Loucy (cell line): ENCODE results near the gene CACNA1C.

ENCODE experiments used
- H2AFZ ChIP-seq: fragments of 200-600 bp; sonication (generic); 2 replicates; pipeline ENCODE4 v1.6.0; 2016; ENCODE audit warnings: antibody characterized with exemption, mild to moderate bottlenecking, low read length, moderate library complexity
- H3F3A ChIP-seq: fragments of 200-600 bp; 2 replicates; pipeline ENCODE4 v1.6.0; 2016; ENCODE audit warnings: antibody characterized with exemption, low read depth, mild to moderate bottlenecking
- H3K27me3 ChIP-seq: fragments of 200-600 bp; sonication (generic); 2 replicates; pipeline ENCODE4 v1.6.1; 2014; ENCODE audit warnings: low read length, mild to moderate bottlenecking; ENCODE audit not compliant: insufficient read depth, poor library complexity, severe bottlenecking
- H3K36me3 ChIP-seq: fragments of 200-600 bp; sonication (generic); 2 replicates; pipeline ENCODE4 v1.6.1; 2016; ENCODE audit warnings: low read length; ENCODE audit not compliant: insufficient read depth
- H3K4me1 ChIP-seq: fragments of 200-600 bp; sonication (generic); 2 replicates; pipeline ENCODE4 v1.5.1; 2014; ENCODE audit warnings: low read length, mild to moderate bottlenecking; ENCODE audit not compliant: insufficient read depth, poor library complexity, severe bottlenecking
- H3K4me2 ChIP-seq: fragments of 200-600 bp; sonication (generic); 2 replicates; pipeline ENCODE4 v1.6.0; 2014; ENCODE audit warnings: antibody characterized with exemption, low read length, low read depth, mild to moderate bottlenecking; ENCODE audit not compliant: poor library complexity, severe bottlenecking
- H3K4me3 ChIP-seq: fragments of 200-600 bp; sonication (generic); 2 replicates; pipeline ENCODE4 v1.5.1; 2014; ENCODE audit warnings: low read length, mild to moderate bottlenecking, mixed read lengths; ENCODE audit not compliant: poor library complexity, severe bottlenecking
- H3K79me2 ChIP-seq: fragments of 200-600 bp; sonication (generic); 2 replicates; pipeline ENCODE4 v1.6.1; 2014; ENCODE audit warnings: low read length; ENCODE audit not compliant: insufficient read depth
- H3K9ac ChIP-seq: fragments of 200-600 bp; sonication (generic); 2 replicates; pipeline ENCODE4 v1.6.0; 2014; ENCODE audit warnings: mild to moderate bottlenecking, low read depth, low read length, moderate library complexity; ENCODE audit not compliant: poor library complexity, severe bottlenecking
- H3K9me2 ChIP-seq: fragments of 200-600 bp; sonication (generic); replicated peaks from 2 replicates; pipeline ENCODE4 v1.6.1; 2016; ENCODE audit warnings: low read depth, low read length, mixed read lengths
- H3K9me3 ChIP-seq: fragments of 200-600 bp; sonication (generic); 2 replicates; pipeline ENCODE4 v1.6.1; 2014; ENCODE audit warnings: mild to moderate bottlenecking, antibody characterized with exemption, low read length, low read depth; ENCODE audit not compliant: insufficient read depth
- H4K20me1 ChIP-seq: fragments of 200-600 bp; sonication (generic); 2 replicates; pipeline ENCODE4 v1.6.0; 2014; ENCODE audit warnings: antibody characterized with exemption, low read length, mild to moderate bottlenecking; ENCODE audit not compliant: insufficient read depth, poor library complexity, severe bottlenecking
- CTCF ChIP-seq: fragments of 200-600 bp; sonication (generic); conservative IDR thresholded peaks from 2 replicates; pipeline ENCODE4 v1.5.1; 2014; ENCODE audit warnings: mild to moderate bottlenecking, antibody characterized with exemption, low read length
- EZH2phosphoT487 ChIP-seq: fragments of 200-600 bp; IDR thresholded peaks from 2 replicates; pipeline ENCODE4 v1.6.1; 2018; ENCODE audit warnings: antibody characterized with exemption, mild to moderate bottlenecking, moderate library complexity, borderline replicate concordance

CACNA1C gene

GRCh38 chr12:2396448-2396871 is 343.7 kb downstream of the CACNA1C start:
- H3F3A ChIP-seq: no peaks in the 10 kb centered on the region
- no peaks in the 10 kb centered on the region for H4K20me1 ChIP-seq
- H3K4me2 ChIP-seq: no peak overlapping the region
- no peak overlapping the region for H3K4me3 ChIP-seq
- H3K79me2 ChIP-seq: no peaks in the 10 kb centered on the region
- H3K9me3 ChIP-seq: no peaks in the 10 kb centered on the region
- H2AFZ ChIP-seq: no peak overlapping the region
- no peak for TF ChIP-seq EZH2phosphoT487
- TF ChIP-seq CTCF: no peak
- H3K27me3 ChIP-seq: no peaks in the 10 kb centered on the region
- H3K36me3 ChIP-seq: no peaks in the 10 kb centered on the region
- no peaks in the 10 kb centered on the region for H3K4me1 ChIP-seq
- H3K9ac ChIP-seq: no peak overlapping the region
- no peaks in the 10 kb centered on the region for H3K9me2 ChIP-seq

GRCh38 chr12:2397356-2398045 is 344.7 kb downstream of the CACNA1C start:
- Histone ChIP-seq H3K4me2 (no peak overlapping the region), H2AFZ (no peak overlapping the region), H3K36me3 (no peaks in the 10 kb centered on the region), H3K9me3 (no peaks in the 10 kb centered on the region), H3K4me3 (no peak overlapping the region), H3K9me2 (no peaks in the 10 kb centered on the region), H3K4me1 (no peaks in the 10 kb centered on the region), H3K9ac (no peak overlapping the region), H3K79me2 (no peaks in the 10 kb centered on the region), H3F3A (no peaks in the 10 kb centered on the region), H3K27me3 (no peaks in the 10 kb centered on the region), H4K20me1 (no peaks in the 10 kb centered on the region)
- TF ChIP-seq CTCF: no peak
- TF ChIP-seq EZH2phosphoT487: no peak

GRCh38 chr12:2401040-2401439 is 348.3 kb downstream of the CACNA1C start:
- H4K20me1 ChIP-seq: no peaks in the 10 kb centered on the region
- H3K4me1 ChIP-seq: no peaks in the 10 kb centered on the region
- no peak overlapping the region for H3K4me2 ChIP-seq
- no peak overlapping the region for H3K9ac ChIP-seq
- H3K4me3 ChIP-seq: no peak overlapping the region
- H3K79me2 ChIP-seq: no peaks in the 10 kb centered on the region
- TF ChIP-seq CTCF (no peak), EZH2phosphoT487 (no peak)
- no peaks in the 10 kb centered on the region for H3K36me3 ChIP-seq
- no peak overlapping the region for H2AFZ ChIP-seq
- H3K9me3 ChIP-seq: no peaks in the 10 kb centered on the region
- H3F3A ChIP-seq: no peaks in the 10 kb centered on the region
- no peaks in the 10 kb centered on the region for H3K27me3 ChIP-seq
- H3K9me2 ChIP-seq: no peaks in the 10 kb centered on the region
